KOPT-K1 (cell line): ENCODE results near the gene RFFL.
"Not testable (repeated sequence)": the region's sequence is repeated elsewhere in the genome, so short reads cannot be mapped to it uniquely, and the experiment has no call there.

Experiments
- H3K27ac ChIP-seq: fragments of 200-600 bp; sonication (generic); 2 replicates; pipeline ENCODE4 v1.5.1; 2016; ENCODE audit warnings: antibody characterized with exemption, mild to moderate bottlenecking, low read depth, low read length; ENCODE audit not compliant: poor library complexity, severe bottlenecking
- H3K36me3 ChIP-seq: fragments of 200-600 bp; sonication (generic); 2 replicates; pipeline ENCODE4 v1.5.1; 2017; ENCODE audit warnings: antibody characterized with exemption, mild to moderate bottlenecking, low read length, moderate library complexity; ENCODE audit not compliant: insufficient read depth
- H3K9me3 ChIP-seq: fragments of 200-600 bp; sonication (generic); 2 replicates; pipeline ENCODE4 v1.5.1; 2017; ENCODE audit warnings: antibody characterized with exemption, low read length, mild to moderate bottlenecking; ENCODE audit not compliant: insufficient read depth, poor library complexity, severe bottlenecking

The RFFL gene

GRCh38 chr17:35045458-35045979 is 18.0 kb downstream of the RFFL start:
- H3K9me3 ChIP-seq, H3K36me3 ChIP-seq, H3K27ac ChIP-seq: not testable (repeated sequence)

- Histone ChIP-seq H3K9me3 (no peaks in the 10 kb centered on the region), H3K27ac (no peak overlapping the region), H3K36me3 (no peaks in the 10 kb centered on the region)
These were observed 19.3 kb downstream of the RFFL start for GRCh38 chr17:35044181-35044580.

GRCh38 chr17:35041390-35041789 is 22.1 kb downstream of the RFFL start:
- Histone ChIP-seq H3K9me3 (no peaks in the 10 kb centered on the region), H3K27ac (no peak overlapping the region), H3K36me3 (no peaks in the 10 kb centered on the region)

GRCh38 chr17:35038453-35038852 is 25.1 kb downstream of the RFFL start:
- Histone ChIP-seq H3K27ac (no peak overlapping the region), H3K36me3 (no peaks in the 10 kb centered on the region), H3K9me3 (no peaks in the 10 kb centered on the region)

GRCh38 chr17:35030780-35031179 is 32.7 kb downstream of the RFFL start:
- no peak overlapping the region for H3K27ac ChIP-seq
- no peaks in the 10 kb centered on the region for H3K36me3 ChIP-seq
- H3K9me3 ChIP-seq, result no peaks in the 10 kb centered on the region

GRCh38 chr17:35028531-35029262 is 34.8 kb downstream of the RFFL start:
- Histone ChIP-seq H3K9me3 (no peaks in the 10 kb centered on the region), H3K36me3 (no peaks in the 10 kb centered on the region), H3K27ac (no peak overlapping the region)

GRCh38 chr17:35028097-35028496 is 35.4 kb downstream of the RFFL start:
- H3K27ac ChIP-seq, H3K9me3 ChIP-seq, H3K36me3 ChIP-seq: not testable (repeated sequence)

- no peaks in the 10 kb centered on the region for H3K36me3 ChIP-seq
- no peak overlapping the region for H3K27ac ChIP-seq
- no peaks in the 10 kb centered on the region for H3K9me3 ChIP-seq
These were observed 38.0 kb downstream of the RFFL start for GRCh38 chr17:35025541-35025940.

- no peaks in the 10 kb centered on the region for H3K9me3 ChIP-seq
- no peaks in the 10 kb centered on the region for H3K36me3 ChIP-seq
- H3K27ac ChIP-seq, result no peak overlapping the region
These were observed 40.0 kb downstream of the RFFL start for GRCh38 chr17:35023538-35023937.

GRCh38 chr17:35022536-35023063 is 40.9 kb downstream of the RFFL start:
- no peaks in the 10 kb centered on the region for H3K36me3 ChIP-seq
- H3K9me3 ChIP-seq, result no peaks in the 10 kb centered on the region
- peak overlapping the region; percentile 62 for H3K27ac ChIP-seq

GRCh38 chr17:35021520-35022380 is 41.8 kb downstream of the RFFL start:
- Histone ChIP-seq H3K36me3 (no peaks in the 10 kb centered on the region), H3K27ac (no peak overlapping the region), H3K9me3 (no peaks in the 10 kb centered on the region)

- H3K27ac ChIP-seq, result no peak overlapping the region
- no peaks in the 10 kb centered on the region for H3K9me3 ChIP-seq
- no peaks in the 10 kb centered on the region for H3K36me3 ChIP-seq
These were observed 43.9 kb downstream of the RFFL start for GRCh38 chr17:35019386-35020179.

- Histone ChIP-seq H3K9me3 (no peaks in the 10 kb centered on the region), H3K36me3 (no peaks in the 10 kb centered on the region), H3K27ac (no peak overlapping the region)
These were observed 44.7 kb downstream of the RFFL start for GRCh38 chr17:35018814-35019213.

- Histone ChIP-seq H3K27ac (no peak overlapping the region), H3K9me3 (no peaks in the 10 kb centered on the region), H3K36me3 (no peaks in the 10 kb centered on the region)
These were observed 46.5 kb downstream of the RFFL start for GRCh38 chr17:35017021-35017420.

GRCh38 chr17:35016369-35016768 is 47.1 kb downstream of the RFFL start:
- Histone ChIP-seq H3K9me3 (no peaks in the 10 kb centered on the region), H3K36me3 (no peaks in the 10 kb centered on the region), H3K27ac (no peak overlapping the region)
